BLaER1 (cell line): ENCODE measurements around the gene SEMA3C.

Source experiments
- H3K27ac ChIP-seq: shearing (Covaris generic); formaldehyde crosslinking; 2 replicates; pipeline ENCODE4 v1.8.1; 2022
- H3K27me3 ChIP-seq: shearing (Covaris generic); formaldehyde crosslinking; 2 replicates; pipeline ENCODE4 v1.8.1; 2022
- H3K36me3 ChIP-seq: shearing (Covaris generic); formaldehyde crosslinking; 2 replicates; pipeline ENCODE4 v1.8.1; 2022
- H3K4me1 ChIP-seq: shearing (Covaris generic); formaldehyde crosslinking; 2 replicates; pipeline ENCODE4 v1.8.1; 2022
- H3K4me2 ChIP-seq: shearing (Covaris generic); formaldehyde crosslinking; 2 replicates; pipeline ENCODE4 v1.8.1; 2022
- H3K4me3 ChIP-seq: shearing (Covaris generic); formaldehyde crosslinking; 2 replicates; pipeline ENCODE4 v1.8.1; 2022
- H3K9ac ChIP-seq: shearing (Covaris generic); formaldehyde crosslinking; 2 replicates; pipeline ENCODE4 v1.8.1; 2022
- H3K9me3 ChIP-seq: shearing (Covaris generic); formaldehyde crosslinking; 2 replicates; pipeline ENCODE4 v1.8.1; 2022
- H4K20me1 ChIP-seq: shearing (Covaris generic); formaldehyde crosslinking; 2 replicates; pipeline ENCODE4 v1.8.1; 2022
- Cebpa-rat ChIP-seq: shearing (Covaris generic); IDR thresholded peaks from 2 replicates; pipeline ENCODE4 v1.8.1; 2022

SEMA3C gene

DNA sequence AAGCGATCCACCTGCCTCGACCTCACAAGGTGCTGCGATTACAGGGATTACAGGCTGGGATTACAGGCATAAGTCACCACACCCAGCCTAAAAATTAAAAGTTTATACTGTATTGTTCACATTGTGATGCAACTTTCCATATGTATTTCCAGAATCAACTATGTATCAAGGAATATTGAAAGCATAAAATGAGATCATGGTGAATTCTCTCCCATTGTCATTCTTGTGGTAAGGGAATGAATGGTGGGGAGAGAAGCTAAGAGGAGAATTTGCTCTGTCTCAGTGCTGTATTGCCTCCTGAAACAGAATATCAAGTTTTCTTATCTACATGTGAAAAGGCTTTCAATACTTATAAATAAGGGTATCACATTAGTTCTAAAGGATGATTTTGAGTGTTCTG is 198.7 kb downstream of the SEMA3C start:
- no peak overlapping the region for H3K9ac ChIP-seq
- no peak overlapping the region for H3K27ac ChIP-seq
- no peak overlapping the region for H3K4me3 ChIP-seq
- no peaks in the 10 kb centered on the region for H3K36me3 ChIP-seq
- TF ChIP-seq Cebpa-rat, result no peak
- H3K9me3 ChIP-seq, result no peaks in the 10 kb centered on the region
- H3K4me1 ChIP-seq, result peaks cover 3% of the 10 kb centered on the region; the same call in 1 of the 2 replicates
- H3K27me3 ChIP-seq, result no peaks in the 10 kb centered on the region
- no peaks in the 10 kb centered on the region for H4K20me1 ChIP-seq
- H3K4me2 ChIP-seq, result no peak overlapping the region

- no peak overlapping the region for H3K9ac ChIP-seq
- no peak for TF ChIP-seq Cebpa-rat
- no peak overlapping the region for H3K4me2 ChIP-seq
- no peaks in the 10 kb centered on the region for H3K27me3 ChIP-seq
- H3K4me1 ChIP-seq, result no peaks in the 10 kb centered on the region
- H3K27ac ChIP-seq, result no peak overlapping the region
- H4K20me1 ChIP-seq, result no peaks in the 10 kb centered on the region
- H3K9me3 ChIP-seq, result no peaks in the 10 kb centered on the region
- H3K36me3 ChIP-seq, result no peaks in the 10 kb centered on the region
- no peak overlapping the region for H3K4me3 ChIP-seq
Measured at GRCh38 chr7:80719261-80719660, 199.6 kb downstream of the SEMA3C start.

- Histone ChIP-seq H3K9ac (no peak overlapping the region), H3K9me3 (no peaks in the 10 kb centered on the region), H3K4me2 (no peak overlapping the region), H3K4me3 (no peak overlapping the region), H3K27ac (no peak overlapping the region), H4K20me1 (no peaks in the 10 kb centered on the region), H3K27me3 (no peaks in the 10 kb centered on the region), H3K36me3 (no peaks in the 10 kb centered on the region), H3K4me1 (no peaks in the 10 kb centered on the region)
- TF ChIP-seq Cebpa-rat, result no peak
Measured at GRCh38 chr7:80711531-80711930, 207.3 kb downstream of the SEMA3C start.

- Histone ChIP-seq H3K4me1 (no peaks in the 10 kb centered on the region), H3K36me3 (no peaks in the 10 kb centered on the region), H4K20me1 (no peaks in the 10 kb centered on the region), H3K4me2 (no peak overlapping the region), H3K27ac (no peak overlapping the region), H3K4me3 (no peak overlapping the region), H3K9me3 (no peaks in the 10 kb centered on the region), H3K27me3 (no peaks in the 10 kb centered on the region), H3K9ac (no peak overlapping the region)
- no peak for TF ChIP-seq Cebpa-rat
Measured at GRCh38 chr7:80708123-80708522, 210.7 kb downstream of the SEMA3C start.

DNA sequence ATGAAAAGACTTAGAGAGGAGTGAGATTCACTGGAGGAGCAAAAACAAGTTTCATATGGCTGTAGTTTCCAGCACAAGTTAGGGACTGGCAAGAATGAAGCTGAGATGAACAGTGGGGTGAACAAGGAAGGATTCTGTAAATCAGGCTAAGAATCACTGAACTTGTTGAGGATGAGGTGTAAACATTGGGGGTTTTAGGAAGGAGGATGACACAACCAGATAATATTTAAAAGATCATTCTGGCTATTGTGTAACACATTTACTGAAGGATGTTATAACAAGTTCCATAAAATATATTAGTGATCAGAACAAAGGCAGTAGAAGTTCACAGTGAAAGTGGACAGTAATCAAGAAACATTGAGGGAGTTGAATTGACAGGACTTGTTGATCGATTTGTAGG is 211.5 kb downstream of the SEMA3C start:
- no peak overlapping the region for H3K9ac ChIP-seq
- no peaks in the 10 kb centered on the region for H3K36me3 ChIP-seq
- no peak overlapping the region for H3K4me3 ChIP-seq
- no peak overlapping the region for H3K27ac ChIP-seq
- no peaks in the 10 kb centered on the region for H3K4me1 ChIP-seq
- H3K4me2 ChIP-seq, result no peak overlapping the region
- TF ChIP-seq Cebpa-rat, result no peak
- no peaks in the 10 kb centered on the region for H3K9me3 ChIP-seq
- no peaks in the 10 kb centered on the region for H3K27me3 ChIP-seq
- no peaks in the 10 kb centered on the region for H4K20me1 ChIP-seq

DNA sequence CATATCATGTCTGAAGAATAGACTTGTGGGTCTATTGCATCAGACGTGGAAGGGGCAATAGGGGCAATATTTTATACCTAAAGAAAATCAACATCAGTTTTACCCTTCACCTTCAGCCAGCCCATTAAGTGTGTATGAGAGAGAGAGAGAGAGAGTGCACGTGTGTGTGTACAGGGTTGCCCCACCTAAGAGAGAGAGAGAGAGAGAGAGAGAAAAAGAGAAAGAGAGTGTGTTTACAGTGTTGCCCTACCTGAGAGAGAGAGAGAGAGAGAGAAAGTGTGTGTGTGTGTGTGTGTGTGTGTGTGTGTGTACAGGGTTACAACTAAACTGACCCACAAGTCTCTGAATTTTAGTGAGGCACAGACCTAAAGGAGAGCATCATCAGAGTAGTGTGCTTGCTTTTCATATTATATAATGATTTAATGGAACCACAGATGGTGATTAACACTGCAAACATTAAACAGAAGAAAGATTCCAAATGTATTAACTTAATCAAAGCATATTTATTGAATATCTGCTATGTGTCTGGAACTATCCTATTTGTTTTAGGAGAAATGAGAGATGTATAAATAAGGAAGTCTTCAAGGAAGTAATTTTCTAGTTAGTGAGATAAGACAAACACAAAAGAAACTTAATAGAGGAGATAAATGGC is 213.6 kb downstream of the SEMA3C start:
- Histone ChIP-seq H3K4me3 (no peak overlapping the region), H3K27ac (no peak overlapping the region), H3K4me2 (no peak overlapping the region)

DNA sequence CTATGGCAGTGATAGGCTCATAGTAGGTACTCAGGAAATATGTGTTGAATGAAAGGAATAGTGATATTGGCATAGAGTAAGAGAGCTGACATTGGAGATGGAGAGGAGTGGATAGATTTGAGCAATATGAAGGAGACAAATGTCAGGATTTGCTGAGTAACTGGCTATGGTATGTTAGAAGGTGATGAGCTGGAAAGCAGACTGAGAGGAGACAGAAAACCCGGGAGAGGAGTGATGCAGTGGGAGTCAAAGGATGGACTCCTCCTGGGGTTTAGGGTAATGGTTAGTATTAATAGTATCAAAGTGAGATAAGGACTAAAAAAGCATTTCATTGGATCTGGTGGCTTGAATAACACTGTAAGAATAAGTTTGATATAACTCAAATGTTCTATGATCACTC is 215.6 kb downstream of the SEMA3C start:
- H3K27ac ChIP-seq, result no peak overlapping the region
- no peak overlapping the region for H3K9ac ChIP-seq
- no peaks in the 10 kb centered on the region for H3K9me3 ChIP-seq
- H3K4me3 ChIP-seq, result no peak overlapping the region
- no peak overlapping the region for H3K4me2 ChIP-seq
- H3K4me1 ChIP-seq, result no peaks in the 10 kb centered on the region
- TF ChIP-seq Cebpa-rat, result no peak
- H3K27me3 ChIP-seq, result no peaks in the 10 kb centered on the region
- H4K20me1 ChIP-seq, result no peaks in the 10 kb centered on the region
- H3K36me3 ChIP-seq, result no peaks in the 10 kb centered on the region

More for the DNA sequence above, 213.6 kb downstream of the SEMA3C start:
- Histone ChIP-seq H3K4me1 (no peaks in the 10 kb centered on the region), H4K20me1 (no peaks in the 10 kb centered on the region), H3K9me3 (no peaks in the 10 kb centered on the region), H3K9ac (no peak overlapping the region), H3K36me3 (no peaks in the 10 kb centered on the region), H3K27me3 (no peaks in the 10 kb centered on the region)
- TF ChIP-seq Cebpa-rat, result no peak

GRCh38 chr7:80699721-80700256 is 219.1 kb downstream of the SEMA3C start:
- Histone ChIP-seq H3K4me2 (no peak overlapping the region), H3K4me3 (no peak overlapping the region), H3K27me3 (no peaks in the 10 kb centered on the region), H3K27ac (no peak overlapping the region), H3K4me1 (peaks cover 8% of the 10 kb centered on the region), H3K36me3 (no peaks in the 10 kb centered on the region), H4K20me1 (no peaks in the 10 kb centered on the region), H3K9me3 (no peaks in the 10 kb centered on the region), H3K9ac (no peak overlapping the region)
- TF ChIP-seq Cebpa-rat, result no peak

GRCh38 chr7:80699045-80699638 is 219.7 kb downstream of the SEMA3C start:
- Histone ChIP-seq H3K27ac (no peak overlapping the region), H3K4me3 (no peak overlapping the region), H3K27me3 (no peaks in the 10 kb centered on the region), H3K9me3 (no peaks in the 10 kb centered on the region), H3K4me2 (no peak overlapping the region), H3K4me1 (peaks cover 8% of the 10 kb centered on the region), H3K9ac (no peak overlapping the region), H4K20me1 (no peaks in the 10 kb centered on the region), H3K36me3 (no peaks in the 10 kb centered on the region)
- TF ChIP-seq Cebpa-rat, result no peak
